H1 (cell line): ENCODE results near the gene TAOK1. TPM values are rescaled to one million over a fixed set of nuclear protein-coding genes. Genes with fewer than 3 reads are reported as not detected.

Experiments
- CTCF ChIA-PET: fragments of 300-600 bp; sonication (Branson Sonifier 250); formaldehyde crosslinking; loops from one replicate; lab custom pipeline; 2021; ENCODE audit not compliant: partially characterized antibody; lab: Charles Lee
- POLR2A ChIA-PET: fragments of 300-600 bp; sonication (Branson Sonifier 250); formaldehyde crosslinking; loops from one replicate; lab custom pipeline; 2021; ENCODE audit warnings: inconsistent platforms; ENCODE audit not compliant: partially characterized antibody; lab: Charles Lee
- DNase-seq, 2 experiments: peaks; one replicate each; pipeline versions ENCODE4 v3.0.0 to v3.0.0-alpha.2; 2010 to 2022; ENCODE audit warnings: low spot score in 2 of 2, low read depth in 1 of 2, mixed read lengths in 1 of 2
- FAIRE-seq: peaks from 2 replicates; lab custom pipeline; 2011; peaks lifted over from hg19 to GRCh38; lab: Jason Lieb, UNC
- H2AFZ ChIP-seq: 2 replicates; pipeline ENCODE4 v1.8.1; 2012; ENCODE audit warnings: low read length, inconsistent platforms
- H2AK5ac ChIP-seq: 2 replicates; pipeline ENCODE4 v1.6.1; 2013; ENCODE audit warnings: low read depth, low read length
- H2BK120ac ChIP-seq: replicated peaks from 2 replicates; pipeline ENCODE3; 2013; ENCODE audit warnings: low read depth, low read length, inconsistent platforms
- H2BK12ac ChIP-seq: 2 replicates; pipeline ENCODE4 v1.6.1; 2013; ENCODE audit warnings: low read depth, low read length
- H2BK15ac ChIP-seq: 2 replicates; pipeline ENCODE4 v1.6.1; 2013; ENCODE audit warnings: low read length
- H2BK20ac ChIP-seq: 2 replicates; pipeline ENCODE4 v1.6.1; 2013; ENCODE audit warnings: low read length
- H2BK5ac ChIP-seq: 2 replicates; pipeline ENCODE4 v1.6.1; 2013; ENCODE audit warnings: low read depth, low read length
- H3K14ac ChIP-seq: 2 replicates; pipeline ENCODE4 v1.6.1; 2013; ENCODE audit warnings: inconsistent platforms; ENCODE audit not compliant: insufficient read length
- H3K18ac ChIP-seq: 2 replicates; pipeline ENCODE4 v1.6.1; 2013; ENCODE audit warnings: low read length; ENCODE audit errors: extremely low read depth
- H3K23ac ChIP-seq: 2 replicates; pipeline ENCODE4 v1.6.1; 2013; ENCODE audit warnings: inconsistent platforms; ENCODE audit not compliant: insufficient read length
- H3K23me2 ChIP-seq: 2 replicates; pipeline ENCODE4 v1.6.1; 2013; ENCODE audit warnings: low read depth, low read length
- H3K27ac ChIP-seq: 2 replicates; pipeline ENCODE4 v1.6.1; 2011; ENCODE audit warnings: low read depth, low read length, inconsistent platforms
- H3K27me3 ChIP-seq, 4 experiments: replicated peaks in 1 of 4; 1 replicate in 1 of 4; 2 replicates in 3 of 4; pipeline versions ENCODE4 v1.6.1 to v1.8.1; 2011 to 2013; ENCODE audit warnings: low read length in 3 of 4, mild to moderate bottlenecking in 3 of 4, inconsistent platforms in 2 of 4, mixed read lengths in 2 of 4, moderate library complexity in 1 of 4; ENCODE audit not compliant: control insufficient read depth in 3 of 4, insufficient read depth in 3 of 4; ENCODE audit errors: extremely low read depth in 1 of 4
- H3K36me3 ChIP-seq, 4 experiments: 2 replicates each; pipeline versions ENCODE4 v1.6.1 to v1.8.1; 2011 to 2013; ENCODE audit warnings: mild to moderate bottlenecking in 4 of 4, low read length in 3 of 4, moderate library complexity in 2 of 4, control low read depth in 1 of 4, inconsistent platforms in 1 of 4; ENCODE audit not compliant: insufficient read depth in 4 of 4, control insufficient read depth in 2 of 4
- H3K4ac ChIP-seq: replicated peaks from 2 replicates; pipeline ENCODE3; 2013; ENCODE audit warnings: low read length, low read depth, mixed read lengths, inconsistent platforms; ENCODE audit not compliant: insufficient read length
- H3K4me1 ChIP-seq, 4 experiments: replicated peaks in 1 of 4; 1 replicate in 1 of 4; 2 replicates in 3 of 4; pipeline versions ENCODE4 v1.6.1 to v1.8.1; 2011 to 2013; ENCODE audit warnings: low read length in 3 of 4, inconsistent platforms in 2 of 4, mixed read lengths in 1 of 4; ENCODE audit not compliant: insufficient read depth in 4 of 4, control insufficient read depth in 3 of 4
- H3K4me2 ChIP-seq, 2 experiments: 2 replicates each; pipeline versions ENCODE4 v1.6.1 to v1.8.1; 2011 to 2013; ENCODE audit warnings: low read depth in 2 of 2, low read length in 2 of 2, control low read depth in 1 of 2, inconsistent platforms in 1 of 2, mild to moderate bottlenecking in 1 of 2; ENCODE audit not compliant: insufficient read depth in 1 of 2
- H3K4me3 ChIP-seq, 4 experiments: fragments of 200-600, 300-600 bp in 1 of 4; sonication (generic), shearing (Covaris generic), sonication (Bioruptor Twin) in 1 of 4; 2 replicates each; pipeline versions ENCODE4 v1.5.1 to v1.8.1; 2011 to 2016; ENCODE audit warnings: low read length in 4 of 4, low read depth in 3 of 4, control low read depth in 2 of 4, inconsistent platforms in 2 of 4, mild to moderate bottlenecking in 2 of 4, mixed read lengths in 1 of 4, moderate library complexity in 1 of 4; ENCODE audit not compliant: insufficient read depth in 2 of 4; ENCODE audit errors: extremely low read depth in 1 of 4
- H3K56ac ChIP-seq: replicated peaks from 2 replicates; pipeline ENCODE3; 2013; ENCODE audit warnings: low read depth, mild to moderate bottlenecking, mixed read lengths, low read length, inconsistent platforms; ENCODE audit not compliant: insufficient read length
- H3K79me1 ChIP-seq: 2 replicates; pipeline ENCODE4 v1.6.1; 2013; ENCODE audit warnings: low read depth, low read length, control low read depth
- H3K79me2 ChIP-seq, 2 experiments: 2 replicates each; pipeline versions ENCODE4 v1.6.1 to v1.8.1; 2012 to 2013; ENCODE audit warnings: low read length in 2 of 2, mild to moderate bottlenecking in 2 of 2, inconsistent platforms in 1 of 2; ENCODE audit not compliant: insufficient read depth in 2 of 2, control insufficient read depth in 1 of 2
- H3K9ac ChIP-seq, 4 experiments: replicated peaks in 1 of 4; 1 replicate in 1 of 4; 2 replicates in 3 of 4; pipeline versions ENCODE4 v1.6.1 to v1.8.1; 2011 to 2013; ENCODE audit warnings: low read depth in 3 of 4, low read length in 3 of 4, control low read depth in 2 of 4, mild to moderate bottlenecking in 2 of 4, moderate library complexity in 2 of 4, inconsistent platforms in 1 of 4; ENCODE audit errors: extremely low read depth in 1 of 4
- H3K9me3 ChIP-seq, 2 experiments: 2 replicates each; pipeline versions ENCODE4 v1.6.1 to v1.8.1; 2012 to 2013; ENCODE audit warnings: mild to moderate bottlenecking in 2 of 2, moderate library complexity in 2 of 2, control low read depth in 1 of 2, inconsistent platforms in 1 of 2, low read depth in 1 of 2, low read length in 1 of 2, mixed read lengths in 1 of 2; ENCODE audit not compliant: insufficient read depth in 2 of 2
- H4K20me1 ChIP-seq, 2 experiments: replicated peaks in 1 of 2; 2 replicates each; pipeline versions ENCODE3 to v1.8.1; 2011 to 2013; ENCODE audit warnings: inconsistent platforms in 2 of 2, low read length in 2 of 2, mild to moderate bottlenecking in 1 of 2; ENCODE audit not compliant: insufficient read depth in 2 of 2, control insufficient read depth in 1 of 2
- H4K5ac ChIP-seq: 2 replicates; pipeline ENCODE4 v1.6.1; 2013; ENCODE audit warnings: low read length, low read depth, mixed read lengths, inconsistent platforms; ENCODE audit not compliant: insufficient read length
- H4K8ac ChIP-seq: 2 replicates; pipeline ENCODE4 v1.8.0; 2013; ENCODE audit warnings: mild to moderate bottlenecking, moderate library complexity, low read length, inconsistent platforms; ENCODE audit not compliant: insufficient read depth; ENCODE audit errors: extremely low read depth
- H4K91ac ChIP-seq: replicated peaks from 2 replicates; pipeline ENCODE3; 2013; ENCODE audit warnings: low read length, mixed read lengths, inconsistent platforms; ENCODE audit not compliant: insufficient read length
- ATF3 ChIP-seq: IDR thresholded peaks from 2 replicates; pipeline ENCODE4 v1.6.1; 2011; ENCODE audit warnings: low read depth, mild to moderate bottlenecking, low read length; ENCODE audit not compliant: insufficient read depth
- CEBPB ChIP-seq: IDR thresholded peaks from 2 replicates; pipeline ENCODE4 v1.6.1; 2012; ENCODE audit warnings: low read depth, low read length
- KDM4A ChIP-seq: IDR thresholded peaks from one replicate; pipeline ENCODE4 v1.7.1; 2012; ENCODE audit warnings: low read depth, mild to moderate bottlenecking, moderate library complexity, low read length, inconsistent platforms; ENCODE audit not compliant: severe bottlenecking
- MAX ChIP-seq: IDR thresholded peaks from 2 replicates; pipeline ENCODE4 v1.6.1; 2012; ENCODE audit warnings: inconsistent platforms
- PHF8 ChIP-seq: fragments of 200-600 bp; sonication (generic); conservative IDR thresholded peaks from 2 replicates; pipeline ENCODE4 v1.7.1; 2012; ENCODE audit warnings: low read depth, mild to moderate bottlenecking, inconsistent platforms, low read length, moderate library complexity
- RAD21 ChIP-seq, 2 experiments: IDR thresholded peaks in 1 of 2; conservative IDR thresholded peaks in 1 of 2; 2 replicates each; pipeline ENCODE4 v1.6.1; 2011; ENCODE audit warnings: low read depth in 2 of 2, low read length in 2 of 2, improper control_type of control experiment in 1 of 2, inconsistent platforms in 1 of 2, mild to moderate bottlenecking in 1 of 2, moderate library complexity in 1 of 2
- SP2 ChIP-seq: IDR thresholded peaks from 2 replicates; pipeline ENCODE4 v1.6.1; 2012; ENCODE audit warnings: mild to moderate bottlenecking, low read length, inconsistent platforms
- TBP ChIP-seq: IDR thresholded peaks from 2 replicates; pipeline ENCODE4 v1.6.1; 2011; ENCODE audit warnings: low read depth, low read length, improper control_type of control experiment
- USF2 ChIP-seq: IDR thresholded peaks from 2 replicates; pipeline ENCODE4 v1.6.1; 2011; ENCODE audit warnings: low read length, improper control_type of control experiment
- polyA plus RNA-seq, 7 experiments: library from polyadenylated mRNA; depleted of rRNA in 3 of 7; stranded (reverse) in 5 of 7; unstranded in 2 of 7; fragments of >200 nt in 5 of 7; fragments of 200-250 nt in 2 of 7; gene quantifications; 1 replicate in 5 of 7; 2 replicates in 1 of 7; 4 replicates in 1 of 7; pipeline versions ENCODE4 v1.2.1 to v1.2.3, GENCODE V29; 2011 to 2013; ENCODE audit warnings: missing spikeins in 2 of 7, mixed read lengths in 2 of 7
- total RNA-seq: library from RNA; stranded (reverse); fragmentation: NEBNext Ultra II Directional; extraction: Animal tissue kit (Norgen Biotek cat#: 25700); gene quantifications from 2 replicates; pipeline ENCODE4 v1.2.1, GENCODE V29; 2021

Gene TAOK1
- total and polyA plus RNA-seq, 2 of the 8 experiments (the other 6 are each of a cell fraction or from before 2014, with no cell fraction given), result 12.2 to 90.6 TPM

GRCh38 chr17:29444589-29444988, 54.4 kb downstream of the TAOK1 start:
- H2BK12ac ChIP-seq, result no peak overlapping the region
- no peak overlapping the region for H3K27ac ChIP-seq
- H4K20me1 ChIP-seq, result peaks cover 4 to 5% of the 10 kb centered on the region in 2 experiments
- H3K9ac ChIP-seq, result no peak overlapping the region
- H3K23me2 ChIP-seq, result no peaks in the 10 kb centered on the region
- no peak overlapping the region for H2BK120ac ChIP-seq
- H3K14ac ChIP-seq, result no peak overlapping the region
- H4K5ac ChIP-seq, result no peak overlapping the region
- no peak overlapping the region for H3K56ac ChIP-seq
- H2BK20ac ChIP-seq, result no peak overlapping the region
- H2AK5ac ChIP-seq, result no peak overlapping the region
- no peak overlapping the region for H4K8ac ChIP-seq
- no peak overlapping the region for H2BK15ac ChIP-seq
- H3K4me3 ChIP-seq, result no peak overlapping the region
- peaks cover 0 to 97% of the 10 kb centered on the region in 2 experiments; a peak in 3 of 4 replicates for H3K79me2 ChIP-seq
- H3K79me1 ChIP-seq, result 0 out of 2 replicates have a peak, but pooled peaks cover 2% of the 10 kb centered on the region
- no peak overlapping the region for H3K23ac ChIP-seq
- CTCF ChIA-PET, result no interaction called here
- FAIRE-seq (no peak), DNase-seq (no peak)
- H3K27me3 ChIP-seq, result no peaks in the 10 kb centered on the region
- no peaks in the 10 kb centered on the region; a peak in 1 of 7 replicates for H3K4me1 ChIP-seq
- no peak overlapping the region for H2AFZ ChIP-seq
- no peak overlapping the region for H3K4ac ChIP-seq
- H4K91ac ChIP-seq, result no peak overlapping the region
- no peak overlapping the region for H2BK5ac ChIP-seq
- H3K36me3 ChIP-seq, result no peaks in the 10 kb centered on the region
- POLR2A ChIA-PET, result interaction anchor here (0.6 kb wide), 1 partner anchor 78 kb away, joined by 6 read pairs; no protein-coding TSS in a partner anchor
- H3K4me2 ChIP-seq, result no peak overlapping the region
- no peaks in the 10 kb centered on the region for H3K9me3 ChIP-seq
- no peak for TF ChIP-seq CEBPB
- TF ChIP-seq USF2, result no peak
- no peak for TF ChIP-seq PHF8
- TF ChIP-seq TBP, result no peak
- no peak for TF ChIP-seq ATF3
- TF ChIP-seq MAX, result no peak
- TF ChIP-seq KDM4A, result no peak
- TF ChIP-seq RAD21 (IDR thresholded peaks at IDR 0.05 in 1 of 2, conservative IDR thresholded peaks at IDR 0.05 in 1 of 2; ENCODE audit: low read depth in 2 of 2, low read length in 2 of 2), result no peak
- TF ChIP-seq SP2, result no peak
- no peak overlapping the region for H3K18ac ChIP-seq
